ENCODE data around the gene MAEA.
A peak's percentile ranks its signal among the peaks of the same experiment; 100 is the strongest.

MAEA gene

GRCh38 chr4:1359144-1359501 is 69.4 kb downstream of the MAEA start:
- ChIA-PET CTCF (interaction anchor here (0.9 to 7.8 kb wide), 3 partner anchors 12 to 272 kb away, joined by 4 to 106 read pairs (median 55); partner anchors contain the start of gene UVSSA), POLR2A (no interaction called here)
- no peak overlapping the region for H3K4me3 ChIP-seq (ENCODE audit: low read depth, low read length)
- peak; percentile 42 for DNase-seq (ENCODE audit: low read depth, low spot score)
- TF ChIP-seq CTCF (IDR thresholded peaks at IDR 0.05; ENCODE audit: insufficient read depth, low read length, missing control alignments) = no peak

GRCh38 chr4:1359976-1360375 is 70.3 kb downstream of the MAEA start:
- CTCF ChIA-PET = interaction anchor here (7.3 to 7.8 kb wide), 2 partner anchors 12 to 271 kb away, joined by 55 to 106 read pairs; partner anchors contain the start of gene UVSSA
- POLR2A ChIA-PET = no interaction called here
- no peak for TF ChIP-seq CTCF (IDR thresholded peaks at IDR 0.05; ENCODE audit: insufficient read depth, low read length, missing control alignments)
- H3K4me3 ChIP-seq (ENCODE audit: low read depth, low read length) = no peak overlapping the region
- DNase-seq (ENCODE audit: low read depth, low spot score) = no peak

DNA sequence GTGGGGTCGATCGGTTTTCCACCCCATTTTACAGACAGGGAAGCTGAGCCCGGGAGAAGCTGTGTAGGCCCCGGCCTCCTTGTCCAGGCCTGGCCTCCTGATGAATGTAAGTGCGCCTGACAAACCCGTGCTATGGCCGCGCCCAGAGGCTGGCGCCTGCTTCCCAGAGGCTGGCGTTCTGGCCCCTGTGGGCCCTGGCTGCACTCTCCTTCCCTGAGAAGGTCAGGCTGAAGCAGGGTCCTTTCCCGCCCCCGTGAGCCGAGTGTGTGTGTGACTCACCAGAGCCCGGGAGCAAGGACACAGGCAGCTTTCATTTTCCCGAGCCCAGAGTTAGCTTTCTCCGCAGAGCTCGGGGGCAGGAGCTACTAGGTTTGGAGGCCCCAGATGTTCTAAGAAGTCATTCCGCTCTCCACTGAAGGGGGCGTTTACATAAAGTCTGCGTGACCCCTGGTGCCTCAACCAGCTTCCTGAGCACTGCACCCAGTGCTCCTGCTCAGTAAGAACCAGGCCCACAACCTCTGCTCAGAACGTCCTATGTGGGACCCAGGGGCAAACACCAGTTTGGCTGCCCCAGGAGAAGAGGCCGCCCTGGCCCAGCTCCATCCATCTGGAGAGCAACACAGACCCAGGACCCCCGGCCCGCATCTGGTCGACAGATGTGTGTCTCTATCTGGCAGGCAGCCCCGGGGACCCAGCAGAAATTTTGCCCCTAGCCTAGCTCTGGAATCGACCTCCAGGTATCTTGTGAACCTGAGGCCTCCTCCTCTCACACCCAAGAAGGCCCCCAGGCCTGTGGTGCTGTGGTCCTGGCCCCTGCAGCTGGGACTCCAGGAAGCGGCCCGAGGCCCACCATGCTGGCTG is 71.0 kb downstream of the MAEA start:
- DNase-seq (ENCODE audit: low read depth, low spot score) = no peak
- ChIA-PET POLR2A (no interaction called here), CTCF (interaction anchor here (1.4 to 7.3 kb wide), 3 partner anchors 8 to 269 kb away, joined by 4 to 55 read pairs (median 9); partner anchors contain the start of gene UVSSA)
- TF ChIP-seq CTCF (IDR thresholded peaks at IDR 0.05; ENCODE audit: insufficient read depth, low read length, missing control alignments) = no peak
- H3K4me3 ChIP-seq (ENCODE audit: low read depth, low read length) = no peak overlapping the region

GRCh38 chr4:1361431-1361830 is 71.7 kb downstream of the MAEA start:
- CTCF ChIA-PET = interaction anchor here (1.4 to 7.3 kb wide), 3 partner anchors 9 to 268 kb away, joined by 4 to 55 read pairs (median 9); partner anchors contain the start of gene UVSSA
- POLR2A ChIA-PET = no interaction called here
- DNase-seq (ENCODE audit: low read depth, low spot score) = no peak
- TF ChIP-seq CTCF (IDR thresholded peaks at IDR 0.05; ENCODE audit: insufficient read depth, low read length, missing control alignments) = no peak
- no peak overlapping the region for H3K4me3 ChIP-seq (ENCODE audit: low read depth, low read length)

DNA sequence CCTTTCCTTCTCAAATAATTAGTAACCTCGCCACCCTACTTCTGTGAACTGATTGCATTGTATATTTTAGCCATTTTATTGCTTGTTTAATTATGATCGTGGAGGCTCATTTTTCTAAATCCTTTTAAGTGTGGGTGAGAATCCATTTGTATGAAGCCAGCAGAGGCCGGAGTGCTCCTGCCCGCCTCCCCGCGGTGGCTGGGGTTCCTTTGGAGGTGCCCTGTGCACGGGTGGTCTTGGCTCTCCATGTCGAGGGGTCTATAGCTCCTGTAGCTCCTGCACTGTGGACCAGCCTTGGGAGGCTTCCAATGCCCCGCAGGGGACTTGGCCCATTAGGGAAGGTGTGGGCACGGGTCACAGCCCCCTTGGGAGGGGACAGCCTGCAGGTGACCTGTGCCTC is 72.4 kb downstream of the MAEA start:
- POLR2A ChIA-PET = no interaction called here
- CTCF ChIA-PET = interaction anchor here (1.4 to 7.3 kb wide), 3 partner anchors 9 to 267 kb away, joined by 4 to 55 read pairs (median 9); partner anchors contain the start of gene UVSSA

More for the DNA sequence above, 72.4 kb downstream of the MAEA start:
- no peak for DNase-seq (ENCODE audit: low read depth, low spot score)
- H3K4me3 ChIP-seq (ENCODE audit: low read depth, low read length) = no peak overlapping the region
- no peak for TF ChIP-seq CTCF (IDR thresholded peaks at IDR 0.05; ENCODE audit: insufficient read depth, low read length, missing control alignments)

Measured in AG04449 (cell line).